Activated T-helper 17 cell treated with anti-CD3 and anti-CD28 coated beads, Interleukin-2, amount 50 U/mL, for 72 hours (primary cell): ENCODE measurements around the gene CENPH. TPM values are rescaled to one million over a fixed set of nuclear protein-coding genes. Genes with fewer than 3 reads are reported as not detected.
"Not testable (repeated sequence)": the region's sequence is repeated elsewhere in the genome, so short reads cannot be mapped to it uniquely, and the experiment has no call there.

Source experiments
- ATAC-seq: fragments of 150-1000 bp; cut with Tn5 transposase; replicated peaks from 2 replicates; pipeline ENCODE4 v1.10.0; 2021; ENCODE audit warnings: mild to moderate bottlenecking, moderate library complexity
- H3K27ac Mint-ChIP-seq: one replicate; pipeline ENCODE4 v1.8.0; 2022; ENCODE audit warnings: mixed read lengths
- H3K27me3 Mint-ChIP-seq: one replicate; pipeline ENCODE4 v1.8.0; 2022; ENCODE audit warnings: mixed read lengths
- H3K36me3 Mint-ChIP-seq: one replicate; pipeline ENCODE4 v1.8.0; 2022; ENCODE audit warnings: low read depth, mild to moderate bottlenecking, mixed read lengths
- H3K4me1 Mint-ChIP-seq: one replicate; pipeline ENCODE4 v1.8.0; 2022; ENCODE audit warnings: mixed read lengths
- H3K4me3 Mint-ChIP-seq: one replicate; pipeline ENCODE4 v1.8.0; 2022; ENCODE audit warnings: mild to moderate bottlenecking, mixed read lengths
- H3K9me3 Mint-ChIP-seq: one replicate; pipeline ENCODE4 v1.8.0; 2022; ENCODE audit warnings: mixed read lengths
- total RNA-seq, 2 donors: library from RNA; stranded (reverse); gene quantifications; one replicate each; pipeline ENCODE4 v1.2.3, GENCODE V29; 2022

Gene CENPH
- total RNA-seq: 10 to 100 TPM; 36.0 to 49.4 TPM

- H3K36me3 Mint-ChIP-seq: peaks cover 25% of the 10 kb centered on the region
- H3K4me1 Mint-ChIP-seq: no peaks in the 10 kb centered on the region
- peak; percentile 96 for ATAC-seq
- H3K4me3 Mint-ChIP-seq: peak within 1 kb of the TSS; percentile 92
- H3K9me3 Mint-ChIP-seq: no peaks in the 10 kb centered on the region
- H3K27me3 Mint-ChIP-seq: no peaks in the 10 kb centered on the region
- H3K27ac Mint-ChIP-seq: peak within 1 kb of the TSS; percentile 95
Measured at GRCh38 chr5:69189162-69190086, at the start of gene CENPH. CENPH (plus strand) TSS chr5:69189583; CDS start chr5:69189635, 52 bp downstream.

- not testable (repeated sequence) for H3K27ac Mint-ChIP-seq, H3K4me1 Mint-ChIP-seq, H3K36me3 Mint-ChIP-seq, H3K9me3 Mint-ChIP-seq, H3K4me3 Mint-ChIP-seq, ATAC-seq, H3K27me3 Mint-ChIP-seq
Measured at GRCh38 chr5:69140239-69140638, 49.1 kb upstream of the CENPH start.

GRCh38 chr5:69140827-69141226 is 48.6 kb upstream of the CENPH start:
- Mint-ChIP-seq H3K36me3 (no peaks in the 10 kb centered on the region), H3K4me3 (no peak overlapping the region), H3K27me3 (no peaks in the 10 kb centered on the region), H3K4me1 (no peaks in the 10 kb centered on the region), H3K27ac (no peak overlapping the region), H3K9me3 (peaks cover 4% of the 10 kb centered on the region)
- no peak for ATAC-seq

GRCh38 chr5:69148576-69148975 is 40.8 kb upstream of the CENPH start:
- not testable (repeated sequence) for ATAC-seq, H3K4me1 Mint-ChIP-seq, H3K27me3 Mint-ChIP-seq, H3K4me3 Mint-ChIP-seq, H3K36me3 Mint-ChIP-seq, H3K27ac Mint-ChIP-seq, H3K9me3 Mint-ChIP-seq

GRCh38 chr5:69148981-69149675 is 40.3 kb upstream of the CENPH start:
- ATAC-seq: no peak
- H3K36me3 Mint-ChIP-seq: no peaks in the 10 kb centered on the region
- no peak overlapping the region for H3K4me3 Mint-ChIP-seq
- no peaks in the 10 kb centered on the region for H3K4me1 Mint-ChIP-seq
- peak overlapping the region; percentile 46 for H3K27ac Mint-ChIP-seq
- no peaks in the 10 kb centered on the region for H3K9me3 Mint-ChIP-seq
- no peaks in the 10 kb centered on the region for H3K27me3 Mint-ChIP-seq

GRCh38 chr5:69149676-69150010 is 39.7 kb upstream of the CENPH start:
- no peaks in the 10 kb centered on the region for H3K9me3 Mint-ChIP-seq
- no peak for ATAC-seq
- H3K27ac Mint-ChIP-seq: peak overlapping the region; percentile 46
- H3K36me3 Mint-ChIP-seq: no peaks in the 10 kb centered on the region
- no peak overlapping the region for H3K4me3 Mint-ChIP-seq
- H3K4me1 Mint-ChIP-seq: no peaks in the 10 kb centered on the region
- no peaks in the 10 kb centered on the region for H3K27me3 Mint-ChIP-seq

GRCh38 chr5:69152731-69153130 is 36.7 kb upstream of the CENPH start:
- Mint-ChIP-seq H3K36me3 (no peaks in the 10 kb centered on the region), H3K4me1 (no peaks in the 10 kb centered on the region), H3K27ac (no peak overlapping the region), H3K27me3 (no peaks in the 10 kb centered on the region), H3K4me3 (no peak overlapping the region), H3K9me3 (no peaks in the 10 kb centered on the region)
- no peak for ATAC-seq

- Mint-ChIP-seq H3K4me1 (no peaks in the 10 kb centered on the region), H3K36me3 (no peaks in the 10 kb centered on the region), H3K27ac (no peak overlapping the region), H3K27me3 (no peaks in the 10 kb centered on the region), H3K9me3 (no peaks in the 10 kb centered on the region), H3K4me3 (no peak overlapping the region)
- no peak for ATAC-seq
Measured at GRCh38 chr5:69156456-69156855, 32.9 kb upstream of the CENPH start.

GRCh38 chr5:69158039-69158438 is 31.3 kb upstream of the CENPH start:
- Mint-ChIP-seq H3K27me3 (no peaks in the 10 kb centered on the region), H3K4me1 (no peaks in the 10 kb centered on the region), H3K27ac (no peak overlapping the region), H3K36me3 (no peaks in the 10 kb centered on the region), H3K4me3 (no peak overlapping the region), H3K9me3 (no peaks in the 10 kb centered on the region)
- no peak for ATAC-seq

GRCh38 chr5:69160651-69161050 is 28.7 kb upstream of the CENPH start:
- no peaks in the 10 kb centered on the region for H3K36me3 Mint-ChIP-seq
- no peak for ATAC-seq
- H3K9me3 Mint-ChIP-seq: no peaks in the 10 kb centered on the region
- no peaks in the 10 kb centered on the region for H3K4me1 Mint-ChIP-seq
- H3K27ac Mint-ChIP-seq: no peak overlapping the region
- H3K27me3 Mint-ChIP-seq: no peaks in the 10 kb centered on the region
- no peak overlapping the region for H3K4me3 Mint-ChIP-seq

- Mint-ChIP-seq H3K27me3 (no peaks in the 10 kb centered on the region), H3K4me1 (peaks cover 6% of the 10 kb centered on the region), H3K27ac (peak within 1 kb of the TSS; percentile 88), H3K9me3 (no peaks in the 10 kb centered on the region), H3K36me3 (peaks cover 51% of the 10 kb centered on the region), H3K4me3 (peak within 1 kb of the TSS; percentile 92)
- peak; percentile 99 for ATAC-seq
Measured at GRCh38 chr5:69166686-69167492, 22.5 kb upstream of the CENPH start, which contains the start of gene CCNB1. CCNB1 (plus strand) TSS chr5:69167150; CDS start chr5:69167263, 113 bp downstream.

GRCh38 chr5:69167493-69167855 is 21.9 kb upstream of the CENPH start:
- ATAC-seq: no peak
- Mint-ChIP-seq H3K4me3 (peak overlapping the region; percentile 92), H3K4me1 (peaks cover 6% of the 10 kb centered on the region), H3K27ac (peak overlapping the region; percentile 88), H3K9me3 (no peaks in the 10 kb centered on the region), H3K27me3 (no peaks in the 10 kb centered on the region), H3K36me3 (peaks cover 57% of the 10 kb centered on the region)

GRCh38 chr5:69167929-69168328 is 21.5 kb upstream of the CENPH start:
- Mint-ChIP-seq H3K27me3 (no peaks in the 10 kb centered on the region), H3K36me3 (peaks cover 62% of the 10 kb centered on the region), H3K4me3 (peak overlapping the region; percentile 92), H3K9me3 (no peaks in the 10 kb centered on the region), H3K4me1 (peaks cover 6% of the 10 kb centered on the region), H3K27ac (peak overlapping the region; percentile 88)
- no peak for ATAC-seq

- H3K9me3 Mint-ChIP-seq: no peaks in the 10 kb centered on the region
- peaks cover 6% of the 10 kb centered on the region for H3K4me1 Mint-ChIP-seq
- peaks cover 87% of the 10 kb centered on the region for H3K36me3 Mint-ChIP-seq
- H3K27ac Mint-ChIP-seq: no peak overlapping the region
- ATAC-seq: no peak
- H3K4me3 Mint-ChIP-seq: no peak overlapping the region
- no peaks in the 10 kb centered on the region for H3K27me3 Mint-ChIP-seq
Measured at GRCh38 chr5:69170495-69170894, 18.9 kb upstream of the CENPH start.
